DOHH2 (cell line): ENCODE data around the gene ORC3.

Source experiments
- EZH2phosphoT487 ChIP-seq: fragments of 200-600 bp; sonication (generic); IDR thresholded peaks from 2 replicates; pipeline ENCODE4 v1.6.1; 2017; ENCODE audit warnings: borderline replicate concordance, mild to moderate bottlenecking, antibody characterized with exemption, low read length, moderate library complexity, mixed read lengths
- TF ChIP-seq, protein P1 (sequence below): fragments of 200-600 bp; sonication (generic); IDR thresholded peaks from one replicate; pipeline ENCODE4 v1.5.1; 2014; ENCODE audit warnings: antibody characterized with exemption, mild to moderate bottlenecking, low read depth, low read length; ENCODE audit not compliant: poor library complexity, severe bottlenecking

DNA sequence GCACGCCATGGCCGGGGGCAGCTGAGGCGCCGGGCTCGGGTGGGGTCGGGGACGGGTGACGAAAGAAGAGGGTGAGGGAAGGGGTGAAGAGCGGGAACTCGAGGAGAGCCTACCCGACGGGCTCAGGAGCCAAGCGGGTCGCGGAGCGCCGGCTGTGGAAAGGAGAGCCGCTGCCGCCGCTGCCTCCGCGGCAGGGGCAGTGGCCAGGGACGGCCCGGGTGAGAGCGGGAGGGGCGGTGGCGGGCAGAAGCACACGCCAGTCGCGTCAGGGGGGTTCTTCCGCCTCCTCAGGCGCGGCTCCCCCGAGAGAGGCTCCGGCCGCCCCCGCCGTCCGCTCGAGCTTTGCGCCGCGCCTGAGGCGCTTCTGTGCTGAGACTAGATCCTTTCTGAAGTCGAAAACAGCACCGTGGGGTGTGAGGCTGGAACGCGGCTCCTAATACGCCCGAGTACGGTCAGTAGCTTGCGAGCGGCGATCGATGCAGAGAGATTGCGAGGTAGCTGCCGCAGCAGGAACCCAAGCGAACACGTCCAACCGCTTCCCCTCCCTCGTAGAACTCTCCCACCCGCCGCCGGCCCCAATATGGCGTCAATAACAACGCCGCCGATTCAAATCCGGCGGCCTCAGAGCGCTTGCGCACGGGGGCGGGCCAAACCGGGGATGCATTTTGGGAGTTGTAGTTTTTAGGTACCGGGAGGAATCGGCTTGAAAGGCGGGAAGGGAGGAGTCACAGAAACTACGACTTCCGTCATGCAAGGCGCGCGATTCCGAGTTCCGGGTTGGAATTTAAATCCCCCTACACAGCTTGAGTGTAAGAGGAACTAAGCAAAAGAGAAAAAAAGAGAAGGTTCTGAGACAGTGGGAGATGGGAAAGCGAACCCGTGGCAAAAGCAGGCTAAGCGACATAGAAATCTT lies 112.0 kb downstream of the ORC3 start, which contains the start of gene AKIRIN2:
- TF ChIP-seq, protein P1, sequence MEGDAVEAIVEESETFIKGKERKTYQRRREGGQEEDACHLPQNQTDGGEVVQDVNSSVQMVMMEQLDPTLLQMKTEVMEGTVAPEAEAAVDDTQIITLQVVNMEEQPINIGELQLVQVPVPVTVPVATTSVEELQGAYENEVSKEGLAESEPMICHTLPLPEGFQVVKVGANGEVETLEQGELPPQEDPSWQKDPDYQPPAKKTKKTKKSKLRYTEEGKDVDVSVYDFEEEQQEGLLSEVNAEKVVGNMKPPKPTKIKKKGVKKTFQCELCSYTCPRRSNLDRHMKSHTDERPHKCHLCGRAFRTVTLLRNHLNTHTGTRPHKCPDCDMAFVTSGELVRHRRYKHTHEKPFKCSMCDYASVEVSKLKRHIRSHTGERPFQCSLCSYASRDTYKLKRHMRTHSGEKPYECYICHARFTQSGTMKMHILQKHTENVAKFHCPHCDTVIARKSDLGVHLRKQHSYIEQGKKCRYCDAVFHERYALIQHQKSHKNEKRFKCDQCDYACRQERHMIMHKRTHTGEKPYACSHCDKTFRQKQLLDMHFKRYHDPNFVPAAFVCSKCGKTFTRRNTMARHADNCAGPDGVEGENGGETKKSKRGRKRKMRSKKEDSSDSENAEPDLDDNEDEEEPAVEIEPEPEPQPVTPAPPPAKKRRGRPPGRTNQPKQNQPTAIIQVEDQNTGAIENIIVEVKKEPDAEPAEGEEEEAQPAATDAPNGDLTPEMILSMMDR, result no peak
- no peak for TF ChIP-seq EZH2phosphoT487
